HCT116 (cell line): ENCODE data around the gene CD96.

Experiments
- CEBPB ChIP-seq: IDR thresholded peaks from 2 replicates; pipeline ENCODE4 v1.6.1; 2012; ENCODE audit warnings: low read depth
- CTCF ChIP-seq, 3 experiments: fragments of 200-600 bp in 1 of 3; sonication (generic) in 1 of 3; IDR thresholded peaks in 2 of 3; conservative IDR thresholded peaks in 1 of 3; 2 replicates each; pipeline ENCODE4 v1.5.1; 2012 to 2017; ENCODE audit warnings: low read depth in 2 of 3, low read length in 2 of 3, antibody characterized with exemption in 1 of 3, borderline replicate concordance in 1 of 3, control low read depth in 1 of 3, mild to moderate bottlenecking in 1 of 3, mixed read lengths in 1 of 3, mixed run types in 1 of 3, moderate library complexity in 1 of 3; ENCODE audit not compliant: insufficient read depth in 1 of 3

GRCh38 chr3:111593666-111594065, 51.7 kb downstream of the CD96 start:
- TF ChIP-seq CEBPB: no peak
- TF ChIP-seq CTCF (IDR thresholded peaks at IDR 0.05 in 2 of 3, conservative IDR thresholded peaks at IDR 0.05 in 1 of 3; ENCODE audit: borderline replicate concordance in 1 of 3, insufficient read depth in 1 of 3, low read depth in 2 of 3, low read length in 2 of 3): no peak
